GM18520 (cell line): ENCODE measurements around the gene VPS50.

ENCODE experiments used
- ATAC-seq: cut with Tn5 transposase; IDR thresholded peaks from one replicate; pipeline ENCODE4 v1.9.1; 2021; ENCODE audit not compliant: unreplicated experiment

Gene VPS50

DNA sequence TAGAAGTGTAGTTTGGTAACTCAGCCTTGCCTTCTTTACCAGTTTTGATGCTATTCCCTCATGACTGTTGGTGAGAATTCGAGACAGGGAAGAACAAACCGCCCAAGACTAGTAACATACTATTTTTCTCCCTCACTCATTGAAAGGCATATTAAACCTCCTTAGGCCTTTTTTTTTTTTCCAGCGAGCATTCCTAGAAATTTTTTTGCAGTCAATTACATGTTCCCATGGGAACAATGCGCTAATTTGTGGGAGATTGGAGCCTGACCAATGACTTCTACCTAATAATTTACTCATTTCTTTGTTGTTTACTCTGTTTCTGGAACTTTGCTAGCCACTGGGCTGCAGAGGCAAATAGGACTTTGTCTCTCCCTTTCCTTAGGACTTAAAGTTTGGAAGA lies 6.0 kb downstream of the VPS50 start:
- ATAC-seq = no peak

DNA sequence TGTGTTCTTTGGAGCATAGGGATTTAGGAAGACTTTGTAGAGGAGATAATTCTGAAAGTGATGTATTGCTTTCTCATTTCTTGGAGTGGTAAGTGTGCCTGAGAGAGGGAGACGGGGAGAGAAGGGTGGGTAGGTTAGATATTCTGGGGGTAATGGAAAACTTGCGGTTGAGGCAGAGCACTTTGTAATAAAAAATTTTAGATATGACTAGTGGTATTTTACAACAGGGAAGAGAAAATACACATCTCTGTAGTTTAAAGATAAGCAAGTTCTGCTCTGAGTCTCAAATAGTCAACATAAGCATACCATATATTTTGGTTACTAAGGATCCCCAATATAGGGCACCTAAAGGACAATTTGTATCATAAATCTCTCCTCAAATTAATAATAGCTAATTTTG lies 6.6 kb downstream of the VPS50 start:
- no peak for ATAC-seq

DNA sequence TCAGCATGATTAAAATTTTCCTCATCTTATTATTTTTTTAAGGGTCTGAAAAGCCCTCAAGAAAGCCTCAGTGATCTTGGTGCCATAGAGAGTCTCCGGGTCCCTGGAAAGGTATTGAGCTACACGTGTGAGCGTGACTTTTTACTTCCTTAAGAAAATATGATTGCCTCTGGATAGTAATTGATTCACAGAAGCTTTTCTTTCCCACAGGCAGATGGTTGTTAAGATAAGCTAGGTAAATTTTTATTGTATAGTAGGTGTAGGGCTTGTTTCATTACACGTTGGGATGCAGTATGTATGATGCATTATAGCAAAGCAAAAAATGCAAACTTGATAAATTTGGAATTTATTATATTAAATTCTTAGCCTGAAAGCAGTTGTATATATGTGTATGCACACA lies 7.7 kb downstream of the VPS50 start:
- no peak for ATAC-seq

DNA sequence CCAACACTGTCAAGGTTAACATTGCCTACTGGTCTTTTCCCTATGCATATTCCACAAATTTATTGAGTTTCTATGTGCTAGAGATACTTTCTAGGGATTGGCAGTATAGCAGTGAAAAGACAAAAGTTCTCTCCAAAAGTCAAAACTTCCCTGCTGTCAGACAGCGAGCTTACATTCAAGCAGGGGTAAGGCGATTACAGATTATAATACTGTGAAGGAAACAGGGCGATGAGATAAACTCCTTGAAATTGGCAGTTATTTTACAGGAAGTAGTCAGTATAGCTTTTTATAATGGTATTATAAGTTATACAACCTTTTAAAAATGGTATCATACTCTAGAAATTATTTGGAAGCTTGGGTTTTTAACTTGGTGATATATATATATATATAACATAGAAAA lies 9.9 kb downstream of the VPS50 start:
- no peak for ATAC-seq

DNA sequence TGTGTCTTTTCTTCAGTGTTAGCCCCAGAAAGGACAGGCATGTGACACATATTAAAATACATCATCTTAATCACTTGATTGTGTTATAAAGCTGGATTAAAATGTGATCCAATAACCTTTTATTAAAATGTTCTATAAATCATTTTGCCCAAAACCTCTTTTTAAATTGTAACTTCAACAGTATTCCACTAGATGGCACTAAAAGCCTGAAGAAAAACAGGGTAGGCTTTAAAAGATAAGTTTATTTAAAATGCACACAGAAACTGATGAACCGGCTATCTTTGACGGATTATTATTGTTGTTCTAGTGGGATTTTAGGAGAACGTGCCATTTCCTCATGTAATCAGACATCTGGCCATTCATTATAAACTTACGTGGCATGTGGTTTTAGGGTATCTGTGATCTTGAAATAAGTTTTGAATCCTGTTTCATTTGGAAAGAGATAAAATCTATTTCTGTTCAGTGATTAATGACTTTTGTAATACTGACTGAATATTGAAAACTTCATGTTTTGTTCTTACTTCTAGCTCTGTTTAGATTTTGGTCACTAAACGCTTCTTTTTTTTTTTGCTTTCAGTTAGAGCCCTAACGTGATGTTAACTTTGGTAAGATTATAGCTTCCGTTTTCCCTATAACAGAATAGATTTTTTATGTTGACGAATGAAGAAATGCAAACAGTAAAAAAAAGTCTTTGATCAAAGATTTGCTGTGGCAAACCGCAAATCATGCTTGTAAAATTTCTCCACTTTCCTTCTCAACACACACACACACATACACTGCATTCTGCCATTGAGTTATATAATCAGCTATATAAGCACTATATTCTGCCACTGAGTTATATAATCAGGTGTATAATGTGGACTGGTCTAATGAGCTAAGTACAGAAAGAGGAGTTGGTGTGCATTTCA lies 13.6 kb downstream of the VPS50 start:
- no peak for ATAC-seq

DNA sequence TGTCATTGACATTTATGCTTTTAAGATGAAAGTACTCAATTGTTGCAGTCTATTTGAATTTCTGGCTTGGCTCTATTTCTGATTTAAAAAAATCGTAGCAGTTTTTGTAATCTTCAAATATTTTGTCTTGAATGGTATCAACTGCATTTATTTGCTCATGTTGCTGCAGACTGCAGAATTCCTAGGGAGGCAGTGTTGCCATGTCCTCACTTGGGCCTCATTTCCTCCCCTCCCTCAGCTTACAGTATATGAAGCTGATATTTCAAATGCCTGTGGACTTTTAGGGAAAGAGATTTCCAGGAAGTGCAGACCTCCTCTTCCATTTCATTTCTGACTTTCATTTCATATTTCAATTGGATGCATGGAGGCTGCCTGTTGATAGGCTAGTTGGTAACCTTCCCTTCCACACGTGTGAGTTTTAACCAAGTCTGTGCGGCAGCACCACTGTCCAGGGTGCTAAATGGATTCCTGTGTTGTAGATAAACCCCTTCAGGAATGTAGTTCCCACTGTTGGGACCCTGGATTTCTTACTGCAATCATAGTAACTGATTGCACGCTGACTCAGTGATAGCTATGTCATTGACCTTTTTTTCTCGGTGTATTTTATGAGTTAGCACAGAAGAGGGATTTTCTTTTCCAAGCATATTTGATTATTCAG lies 17.5 kb downstream of the VPS50 start:
- no peak for ATAC-seq

DNA sequence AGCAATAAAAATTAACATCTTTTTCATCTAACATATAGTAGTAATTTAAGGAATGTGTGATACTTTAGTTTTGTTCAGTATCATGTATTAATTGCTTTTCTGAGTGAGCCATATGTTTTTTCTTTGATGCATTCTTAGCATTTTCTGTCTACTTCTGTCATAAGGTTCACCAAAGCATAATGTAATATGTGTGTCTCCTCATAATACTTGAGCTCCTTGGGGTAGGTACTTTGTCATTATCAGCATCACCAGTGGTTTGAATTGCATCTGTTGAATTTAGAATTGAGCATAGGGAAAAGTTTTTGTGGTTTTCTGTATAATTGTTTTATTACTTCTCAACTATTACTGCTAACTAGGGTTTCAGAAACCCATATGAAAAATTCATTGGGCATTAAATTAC lies 26.5 kb downstream of the VPS50 start:
- ATAC-seq = no peak

DNA sequence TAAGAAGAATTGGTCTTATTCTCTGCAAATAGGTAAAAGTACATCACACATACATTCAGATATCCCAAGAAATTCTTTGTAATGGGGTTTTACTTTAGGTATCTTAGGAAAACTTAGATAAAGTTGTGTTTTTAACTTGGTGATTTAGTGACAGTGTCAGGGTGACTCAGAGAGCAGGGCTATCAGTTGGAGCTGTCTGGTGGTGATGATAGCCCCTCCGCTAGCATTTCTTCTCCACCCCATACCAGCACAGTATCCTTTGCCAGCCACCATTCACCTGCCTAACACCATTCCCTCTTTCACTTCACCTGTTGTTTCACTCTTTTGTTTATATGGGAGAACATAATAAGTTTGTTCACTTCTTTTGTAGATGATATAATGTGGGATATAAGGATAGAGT lies 30.4 kb downstream of the VPS50 start:
- ATAC-seq = no peak

DNA sequence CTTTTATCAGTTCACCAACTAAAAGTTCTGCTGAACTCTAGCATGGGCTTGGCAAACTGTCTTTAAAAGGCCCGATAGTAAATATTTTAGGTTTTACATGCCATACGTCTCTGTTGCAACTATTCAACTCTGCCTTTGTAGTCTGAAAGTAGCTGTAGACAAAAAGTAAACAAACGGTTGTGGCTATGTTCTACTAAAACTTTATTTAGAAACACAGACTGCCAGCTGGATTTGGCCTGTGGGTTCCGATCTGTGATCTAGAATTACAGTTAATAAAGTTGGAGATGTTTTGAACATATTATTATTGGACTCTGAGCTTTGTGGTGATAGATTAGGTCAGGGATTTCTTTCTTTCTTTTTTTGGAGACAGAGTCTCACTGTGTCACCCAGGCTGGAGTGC lies 33.1 kb downstream of the VPS50 start:
- ATAC-seq = no peak

DNA sequence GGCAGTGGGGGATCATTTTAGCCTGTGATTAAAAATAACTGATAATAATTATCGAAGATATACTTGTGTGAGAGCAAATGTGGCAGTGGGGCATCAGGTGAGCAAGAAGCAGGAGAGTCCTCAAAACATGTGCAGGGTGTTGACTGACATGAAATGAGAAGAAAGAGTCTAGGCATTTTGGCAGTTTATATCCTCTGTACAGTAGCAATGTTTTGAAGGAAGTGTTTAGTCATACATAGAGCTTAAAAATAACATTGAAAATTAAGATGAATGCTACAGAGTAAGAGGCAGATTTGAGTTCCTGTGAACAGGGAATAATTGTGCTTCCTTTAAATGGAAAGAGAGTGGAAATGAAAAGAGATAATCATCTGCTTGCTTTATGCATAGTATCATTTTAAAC lies 47.4 kb downstream of the VPS50 start:
- no peak for ATAC-seq

DNA sequence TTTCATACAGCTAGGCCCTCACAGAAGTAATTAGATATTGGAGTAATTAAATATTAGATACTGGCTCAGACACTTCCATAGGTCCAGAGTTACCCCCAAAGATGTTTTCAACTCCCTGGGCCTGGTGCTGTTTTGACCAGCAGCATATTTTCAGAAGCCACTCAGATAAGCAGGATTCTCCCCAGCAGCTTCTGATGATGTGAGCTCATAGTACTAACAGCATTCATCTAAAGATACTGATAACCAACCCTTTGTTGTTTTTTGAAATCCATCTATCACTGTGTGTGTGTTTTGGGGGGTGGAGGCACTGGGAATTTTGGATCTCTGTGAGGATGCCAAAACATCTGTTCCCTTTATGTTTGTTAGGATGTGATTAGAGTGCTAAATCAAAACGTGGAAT lies 52.7 kb downstream of the VPS50 start:
- no peak for ATAC-seq

DNA sequence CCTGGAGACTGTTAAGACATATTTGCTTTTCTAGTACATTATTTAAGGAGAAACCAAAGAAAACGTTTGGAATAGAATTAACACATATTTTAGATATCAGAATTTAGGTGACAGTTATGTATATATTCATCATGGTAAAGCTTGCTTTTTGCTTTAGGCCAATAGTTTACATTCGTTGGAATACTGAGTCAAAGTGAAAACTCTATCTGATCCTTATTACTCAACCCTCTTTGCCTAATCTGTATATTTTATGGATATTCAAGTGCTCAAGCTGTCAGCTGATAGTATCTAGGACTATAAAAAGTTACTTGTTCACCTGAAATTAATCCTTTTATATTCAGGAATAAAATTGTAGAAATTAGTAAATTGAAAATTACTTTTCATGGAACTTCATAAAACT lies 61.1 kb downstream of the VPS50 start:
- no peak for ATAC-seq

DNA sequence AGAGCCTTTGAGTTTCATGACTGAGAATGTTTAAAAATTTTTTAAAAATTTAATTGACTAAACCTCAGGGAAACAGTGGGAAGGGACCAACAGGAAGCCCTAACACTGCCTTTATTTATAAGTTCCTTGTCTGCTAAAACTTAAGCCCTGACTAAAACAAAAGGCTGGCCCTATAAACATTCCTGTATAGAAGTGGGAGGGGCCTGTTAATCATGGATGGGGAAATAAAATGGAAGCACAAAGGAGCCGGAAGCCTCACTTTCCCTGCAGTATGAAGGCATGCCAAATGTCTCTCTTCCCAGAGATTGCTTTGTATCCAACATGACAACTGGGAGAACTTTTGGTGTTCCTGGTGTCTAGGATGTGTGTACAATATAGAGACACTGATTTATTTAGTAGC lies 66.0 kb downstream of the VPS50 start:
- no peak for ATAC-seq

DNA sequence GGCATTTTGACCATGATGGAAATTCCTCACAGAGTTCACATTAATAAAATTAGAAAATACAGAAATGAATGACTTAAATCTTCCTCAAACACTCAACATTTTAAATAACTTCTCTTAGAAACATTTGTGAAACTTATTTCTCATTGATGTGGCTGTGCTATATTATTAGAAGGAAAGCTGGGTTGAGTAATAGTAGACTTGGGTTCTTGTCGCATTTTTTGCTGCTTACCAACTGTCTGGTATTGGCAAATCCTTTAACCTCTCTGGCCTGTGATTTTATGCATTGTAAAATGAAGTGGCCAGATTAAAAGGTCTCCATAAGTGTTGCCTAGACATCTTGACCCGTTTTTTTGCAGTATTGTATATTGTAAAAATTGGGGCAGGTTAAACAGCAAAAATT lies 66.5 kb downstream of the VPS50 start:
- no peak for ATAC-seq

DNA sequence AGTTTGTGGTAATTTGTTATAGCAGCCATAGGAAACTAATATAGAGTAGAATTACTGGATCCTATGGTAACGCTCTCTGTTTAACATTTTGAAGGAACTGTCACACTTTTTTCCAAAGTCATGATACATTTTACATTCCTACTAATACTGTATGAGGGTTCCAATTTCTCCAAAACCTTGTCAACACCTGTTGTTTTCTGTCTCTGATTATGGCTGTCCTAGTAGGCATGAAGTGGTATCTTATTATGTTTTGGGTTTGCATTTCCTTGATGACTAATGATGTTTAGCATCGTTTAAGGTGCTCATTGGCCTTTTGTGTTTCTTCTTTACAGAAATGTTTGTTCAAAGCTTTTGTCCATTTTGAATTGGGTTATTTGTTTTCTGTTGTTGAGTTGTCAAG lies 69.6 kb downstream of the VPS50 start:
- no peak for ATAC-seq

DNA sequence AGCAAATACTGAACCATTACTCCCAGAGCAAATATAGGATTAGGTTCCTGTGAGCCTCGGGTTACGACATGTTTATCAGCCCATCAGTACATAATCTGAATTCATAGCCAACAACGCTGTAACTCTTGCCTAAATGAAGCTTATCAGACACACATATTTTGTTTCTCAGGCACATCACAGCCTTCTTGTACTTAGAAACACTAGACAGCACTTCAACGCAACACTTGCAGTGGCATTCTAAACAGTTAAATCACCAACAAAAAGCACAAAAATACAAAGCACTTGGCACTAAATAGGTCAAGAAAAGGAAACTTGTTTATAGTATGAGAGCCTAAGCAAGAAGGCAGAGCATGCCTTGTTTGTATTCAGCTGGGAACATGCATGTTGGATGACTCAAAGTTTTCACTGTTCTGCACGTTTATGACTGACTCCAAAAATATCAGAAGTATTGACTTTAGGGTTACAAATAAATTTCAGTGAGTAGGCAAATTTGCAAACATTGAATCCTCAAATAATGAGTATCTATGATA lies 75.0 kb downstream of the VPS50 start:
- no peak for ATAC-seq

DNA sequence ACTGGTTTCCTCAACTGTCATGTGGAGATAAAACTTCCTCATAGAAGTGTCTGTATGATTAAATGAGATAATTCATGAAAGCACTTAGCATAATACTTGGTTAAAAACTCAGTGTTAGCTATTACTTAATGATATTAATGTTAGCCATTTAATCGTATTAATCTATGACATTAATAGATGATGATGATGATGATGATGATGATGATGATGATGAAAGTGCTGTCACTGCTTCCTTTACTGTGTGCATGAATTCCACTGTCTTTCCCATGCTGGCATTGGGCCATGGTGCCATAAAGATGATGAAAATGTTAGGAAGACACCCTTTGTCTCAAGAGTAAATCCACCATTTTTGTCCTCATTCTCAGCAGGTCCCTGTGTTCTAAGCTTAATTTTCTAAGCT lies 75.8 kb downstream of the VPS50 start:
- no peak for ATAC-seq

DNA sequence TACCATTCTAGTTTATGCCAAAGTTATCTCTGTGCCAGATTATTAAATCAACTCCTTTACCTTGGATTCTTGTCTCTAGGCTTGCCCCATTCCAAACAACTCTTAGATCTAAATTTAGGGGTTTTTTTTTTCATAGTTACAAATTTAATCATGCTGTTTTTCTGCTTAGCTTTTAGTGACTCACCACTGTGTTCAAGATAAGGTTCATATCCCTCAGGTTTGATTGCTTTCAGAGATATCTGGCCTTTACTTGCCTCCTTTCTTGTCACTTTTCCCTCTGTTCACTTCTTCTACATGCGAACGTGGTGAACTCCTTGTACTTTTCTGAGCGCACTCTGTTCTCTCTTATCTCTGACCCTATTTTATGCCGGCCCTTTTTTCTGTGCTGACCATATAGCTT lies 78.2 kb downstream of the VPS50 start:
- no peak for ATAC-seq

DNA sequence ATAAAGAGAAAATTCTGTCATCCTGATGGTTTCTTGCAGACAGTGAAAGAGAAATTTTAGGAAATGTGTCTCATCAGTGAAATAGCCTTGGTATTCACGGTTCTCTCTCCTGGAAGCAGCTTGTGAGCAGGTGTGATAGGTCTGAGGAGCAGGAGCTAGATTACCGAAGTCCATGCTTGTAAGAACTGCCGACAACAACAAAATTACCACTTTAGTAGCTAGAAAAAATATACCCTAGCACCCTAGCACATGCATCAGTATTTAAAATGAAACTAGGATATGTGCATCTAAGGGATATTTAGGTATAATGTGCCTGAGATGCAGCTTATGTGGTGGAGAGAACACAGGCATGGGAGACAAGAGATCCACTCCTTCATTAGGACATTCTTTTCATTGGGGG lies 82.3 kb downstream of the VPS50 start:
- no peak for ATAC-seq

DNA sequence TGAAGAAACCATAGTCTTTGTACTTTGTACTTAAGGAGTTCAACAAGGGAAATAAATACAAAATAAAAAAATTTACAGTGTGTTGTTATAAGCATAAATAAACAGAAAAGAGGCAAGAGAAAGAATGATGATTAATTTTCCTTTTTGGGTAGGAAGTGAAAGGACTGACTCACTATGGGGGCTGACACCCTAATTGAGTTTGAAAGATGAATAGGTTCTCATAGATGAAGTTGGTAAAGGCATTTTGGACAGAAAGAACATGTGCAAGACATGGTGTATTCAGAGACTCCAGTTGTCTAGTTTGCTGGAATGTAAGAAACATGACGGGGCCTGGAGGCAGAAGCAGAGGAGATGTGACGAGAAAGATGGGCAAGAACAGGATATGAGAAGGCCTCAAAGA lies 83.7 kb downstream of the VPS50 start:
- ATAC-seq = no peak

DNA sequence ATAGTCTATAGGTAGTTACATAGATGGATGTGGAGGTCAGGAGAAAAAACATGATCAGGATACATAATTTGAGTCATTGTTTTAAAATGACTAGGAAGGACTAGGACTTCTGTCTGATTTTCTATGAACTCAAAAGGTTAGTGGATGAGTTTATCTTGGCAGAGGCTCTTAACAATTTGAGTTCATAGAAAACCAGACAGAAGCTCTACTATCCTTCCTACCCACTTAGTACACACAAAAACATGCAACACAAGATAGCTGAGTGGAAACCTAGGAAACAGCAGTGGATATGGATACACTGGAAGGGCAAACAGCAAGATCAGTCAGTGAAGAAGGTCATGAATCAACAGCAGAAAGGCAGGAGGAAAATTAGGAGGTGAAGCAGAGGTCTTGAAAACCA lies 84.6 kb downstream of the VPS50 start:
- ATAC-seq = no peak

DNA sequence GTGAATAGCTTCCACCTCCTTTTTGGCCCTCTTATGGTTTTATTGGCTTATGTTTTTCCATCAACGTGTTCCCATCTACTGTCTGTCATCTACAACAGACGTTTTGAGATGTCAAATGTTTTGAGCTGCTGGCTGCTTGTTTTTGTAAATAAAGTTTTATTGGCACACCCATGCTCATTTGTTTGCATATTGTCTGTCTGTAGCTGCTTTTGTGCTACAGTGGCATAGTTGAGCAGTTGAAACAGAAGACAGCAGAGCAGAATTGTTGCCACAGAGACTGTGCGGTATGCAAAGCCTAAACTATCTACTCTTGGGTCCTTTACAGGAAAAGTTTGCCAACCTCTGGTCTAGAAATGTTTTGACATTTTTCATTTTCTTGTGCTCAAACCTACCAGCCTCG lies 88.7 kb downstream of the VPS50 start:
- no peak for ATAC-seq
